ENCODE measurements around the gene NPY2R.

NPY2R gene

GRCh38 chr4:155249016-155249566, 40.7 kb downstream of the NPY2R start:
- no peak for DNase-seq (ENCODE audit: low read depth)

- no peak for DNase-seq (ENCODE audit: low read depth)
Measured at GRCh38 chr4:155252327-155252726, 43.9 kb downstream of the NPY2R start.

- no peak for DNase-seq (ENCODE audit: low read depth)
Measured at GRCh38 chr4:155263480-155263879, 55.0 kb downstream of the NPY2R start.

- no peak for DNase-seq (ENCODE audit: low read depth)
Measured at GRCh38 chr4:155265113-155265512, 56.7 kb downstream of the NPY2R start.
